Epidermal melanocyte (primary cell): ENCODE results near the gene YTHDC1.
"Not testable (repeated sequence)": the region's sequence is repeated elsewhere in the genome, so short reads cannot be mapped to it uniquely, and the experiment has no call there.

Source experiments
- DNase-seq: peaks from one replicate; pipeline ENCODE4 v3.0.0; 2011; ENCODE audit warnings: low spot score; ENCODE audit not compliant: insufficient read length

YTHDC1 gene

GRCh38 chr4:68297137-68297536 lies 52.8 kb downstream of the YTHDC1 start:
- DNase-seq: no peak

- no peak for DNase-seq
These were observed 58.6 kb downstream of the YTHDC1 start for GRCh38 chr4:68291256-68291655.

- no peak for DNase-seq
These were observed 61.5 kb downstream of the YTHDC1 start for GRCh38 chr4:68288393-68288740.

GRCh38 chr4:68287704-68288392 lies 62.0 kb downstream of the YTHDC1 start:
- no peak for DNase-seq

- no peak for DNase-seq
These were observed 66.2 kb downstream of the YTHDC1 start for GRCh38 chr4:68283714-68284113.

GRCh38 chr4:68283095-68283494 lies 66.8 kb downstream of the YTHDC1 start:
- no peak for DNase-seq

- not testable (repeated sequence) for DNase-seq
These were observed 67.8 kb downstream of the YTHDC1 start for GRCh38 chr4:68281796-68282740.

- no peak for DNase-seq
These were observed 71.9 kb downstream of the YTHDC1 start for GRCh38 chr4:68278029-68278428.

- DNase-seq: no peak
These were observed 72.3 kb downstream of the YTHDC1 start for GRCh38 chr4:68277627-68278026.

GRCh38 chr4:68272860-68273259 lies 77.0 kb downstream of the YTHDC1 start:
- no peak for DNase-seq

- no peak for DNase-seq
These were observed 77.5 kb downstream of the YTHDC1 start for GRCh38 chr4:68272380-68272779.

GRCh38 chr4:68271851-68272357 lies 78.0 kb downstream of the YTHDC1 start:
- peak; percentile 63 for DNase-seq

GRCh38 chr4:68267433-68267944 lies 82.4 kb downstream of the YTHDC1 start:
- DNase-seq: no peak

GRCh38 chr4:68264875-68265565 lies 84.9 kb downstream of the YTHDC1 start:
- DNase-seq: no peak
